SK-N-SH (cell line): ENCODE data around the gene CCDC78. TPM values are rescaled to one million over a fixed set of nuclear protein-coding genes. Genes with fewer than 3 reads are reported as not detected.
A peak's percentile ranks its signal among the peaks of the same experiment; 100 is the strongest.

Experiments used
- CTCF ChIA-PET: fragments of 300-600, 350-600 bp; formaldehyde crosslinking; extraction: SDS; loops from one replicate; lab custom pipeline; 2021; lab: Yijun Ruan, JAX
- POLR2A ChIA-PET: fragments of 350-600 bp; sonication (Branson Sonifier 250); formaldehyde crosslinking; extraction: SDS; loops from one replicate; lab custom pipeline; 2020; ENCODE audit warnings: antibody characterized with exemption, inconsistent platforms; lab: Yijun Ruan, JAX
- DNase-seq: peaks from one replicate; pipeline ENCODE4 v3.0.0; 2012
- H2AFZ ChIP-seq: fragments of 200-600 bp; sonication (generic); 2 replicates; pipeline ENCODE4 v1.8.1; 2016; ENCODE audit warnings: antibody characterized with exemption, mild to moderate bottlenecking, low read depth
- H3F3A ChIP-seq: fragments of 200-600 bp; sonication (generic); replicated peaks from 2 replicates; pipeline ENCODE3; 2016; ENCODE audit warnings: antibody characterized with exemption, mild to moderate bottlenecking; ENCODE audit not compliant: insufficient read depth
- H3K27ac ChIP-seq, 2 experiments: fragments of 200-500 bp in 1 of 2; fragments of 200-600 bp in 1 of 2; sonication (Bioruptor generic) in 1 of 2; sonication (generic), shearing (Covaris generic) in 1 of 2; 2 replicates each; pipeline versions ENCODE4 v1.5.1 to v1.6.1; 2014 to 2016; ENCODE audit warnings: low read depth in 2 of 2, inconsistent platforms in 1 of 2, low read length in 1 of 2, mild to moderate bottlenecking in 1 of 2, mixed read lengths in 1 of 2
- H3K27me3 ChIP-seq: fragments of 200-600 bp; sonication (generic), shearing (Covaris generic); 2 replicates; pipeline ENCODE4 v1.6.1; 2016; ENCODE audit warnings: mixed run types; ENCODE audit not compliant: insufficient read depth
- H3K36me3 ChIP-seq, 2 experiments: fragments of 200-500 bp in 1 of 2; fragments of 200-600 bp in 1 of 2; sonication (Bioruptor generic) in 1 of 2; sonication (generic) in 1 of 2; replicated peaks in 1 of 2; 2 replicates each; pipeline versions ENCODE3 to v1.5.1; 2014 to 2016; ENCODE audit warnings: low read length in 1 of 2, mild to moderate bottlenecking in 1 of 2; ENCODE audit not compliant: insufficient read depth in 2 of 2, control insufficient read depth in 1 of 2
- H3K4me1 ChIP-seq, 2 experiments: fragments of 200-500 bp in 1 of 2; fragments of 200-600 bp in 1 of 2; sonication (Bioruptor generic) in 1 of 2; sonication (generic), shearing (Covaris generic) in 1 of 2; 2 replicates each; pipeline versions ENCODE4 v1.5.1 to v1.6.1; 2014 to 2016; ENCODE audit warnings: low read depth in 1 of 2, low read length in 1 of 2, mixed run types in 1 of 2; ENCODE audit not compliant: insufficient read depth in 2 of 2, control insufficient read depth in 1 of 2
- H3K4me2 ChIP-seq: fragments of 200-600 bp; sonication (generic), shearing (Covaris generic); 2 replicates; pipeline ENCODE4 v1.6.1; 2017; ENCODE audit warnings: mixed run types
- H3K4me3 ChIP-seq, 2 experiments: fragments of 200-500 bp in 1 of 2; fragments of 200-600 bp in 1 of 2; sonication (Bioruptor generic) in 1 of 2; sonication (generic), shearing (Covaris generic) in 1 of 2; 2 replicates each; pipeline versions ENCODE4 v1.5.1 to v1.8.1; 2014 to 2016; ENCODE audit warnings: low read depth in 2 of 2, inconsistent platforms in 1 of 2, low read length in 1 of 2, mild to moderate bottlenecking in 1 of 2, mixed read lengths in 1 of 2, moderate library complexity in 1 of 2
- H3K79me2 ChIP-seq: fragments of 200-600 bp; sonication (generic); 2 replicates; pipeline ENCODE4 v1.8.1; 2017; ENCODE audit warnings: mild to moderate bottlenecking; ENCODE audit not compliant: insufficient read depth
- H3K9ac ChIP-seq: fragments of 200-600 bp; sonication (generic); 2 replicates; pipeline ENCODE4 v1.6.1; 2017; ENCODE audit warnings: mixed run types
- H3K9me2 ChIP-seq: fragments of 200-600 bp; sonication (generic); 2 replicates; pipeline ENCODE4 v1.6.1; 2017; ENCODE audit warnings: mixed run types
- H3K9me3 ChIP-seq: fragments of 200-600 bp; sonication (generic); 2 replicates; pipeline ENCODE4 v1.6.1; 2017; ENCODE audit warnings: mixed run types, mild to moderate bottlenecking, moderate library complexity
- H4K20me1 ChIP-seq: fragments of 200-600 bp; sonication (generic); 2 replicates; pipeline ENCODE4 v1.6.1; 2017; ENCODE audit warnings: mild to moderate bottlenecking, mixed run types; ENCODE audit not compliant: insufficient read depth
- CHD2 ChIP-seq: fragments of 150-350 bp; IDR thresholded peaks from 2 replicates; pipeline ENCODE4 v1.6.1; 2018; ENCODE audit warnings: low read length; ENCODE audit not compliant: partially characterized antibody
- CTCF ChIP-seq: fragments of 200-600 bp; sonication (generic); IDR thresholded peaks from 2 replicates; pipeline ENCODE4 v1.6.1; 2017; ENCODE audit warnings: antibody characterized with exemption, mild to moderate bottlenecking, moderate library complexity
- ELF1 ChIP-seq: IDR thresholded peaks from 2 replicates; pipeline ENCODE4 v1.4.0; 2012
- EZH2phosphoT487 ChIP-seq: fragments of 200-600 bp; sonication (generic); IDR thresholded peaks from 2 replicates; pipeline ENCODE4 v1.6.1; 2017; ENCODE audit warnings: low read depth, mixed run types, mild to moderate bottlenecking, antibody characterized with exemption, moderate library complexity, borderline replicate concordance
- MAX ChIP-seq: IDR thresholded peaks from 2 replicates; pipeline ENCODE4 v1.4.0; 2012; ENCODE audit warnings: low read depth
- NRF1 ChIP-seq: IDR thresholded peaks from 2 replicates; pipeline ENCODE4 v1.6.1; 2012; ENCODE audit warnings: low read depth, mild to moderate bottlenecking, low read length
- PBX3 ChIP-seq: IDR thresholded peaks from 2 replicates; pipeline ENCODE4; 2012
- RAD21 ChIP-seq: IDR thresholded peaks from 2 replicates; pipeline ENCODE4 v1.6.1; 2012; ENCODE audit warnings: mild to moderate bottlenecking, low read length
- RCOR1 ChIP-seq: fragments of 150-350 bp; IDR thresholded peaks from 2 replicates; pipeline ENCODE4 v1.6.1; 2017; ENCODE audit warnings: antibody characterized with exemption, low read length
- SMC3 ChIP-seq: IDR thresholded peaks from 2 replicates; pipeline ENCODE4 v1.6.1; 2012; ENCODE audit warnings: low read depth, low read length, improper control_type of control experiment
- TAF1 ChIP-seq: IDR thresholded peaks from 2 replicates; pipeline ENCODE4 v1.6.1; 2012; ENCODE audit warnings: low read depth, mild to moderate bottlenecking, low read length, moderate library complexity, borderline replicate concordance
- TCF12 ChIP-seq: IDR thresholded peaks from 2 replicates; pipeline ENCODE4 v1.4.0; 2012
- USF2 ChIP-seq: fragments of 150-350 bp; IDR thresholded peaks from 2 replicates; pipeline ENCODE4 v1.6.1; 2017; ENCODE audit warnings: antibody characterized with exemption, low read length, low read depth, borderline replicate concordance
- YY1 ChIP-seq: IDR thresholded peaks from 2 replicates; pipeline ENCODE4 v1.4.0; 2012; ENCODE audit warnings: low read depth, mild to moderate bottlenecking
- WGBS: methylation state at CpG from one replicate; pipeline ENCODE4 v1.1.6; 2017; ENCODE audit warnings: low lambda C conversion rate; 5-methylcytosine and 5-hydroxymethylcytosine counted together
- polyA plus RNA-seq, 3 experiments: library from polyadenylated mRNA; depleted of rRNA; stranded (reverse); fragments of >200 nt; gene quantifications; 2 replicates each; pipeline ENCODE4 v1.2.3, GENCODE V29; 2012

CCDC78 gene
- polyA plus RNA-seq, 1 of the 3 experiments (the other 2 are of a cell fraction), result 15.4 TPM

GRCh38 chr16:706189-707061 is 19.8 kb downstream of the CCDC78 start:
- H2AFZ ChIP-seq, result no peak overlapping the region
- no peaks in the 10 kb centered on the region for H3K27me3 ChIP-seq
- ChIA-PET CTCF (interaction anchor here (1.0 to 22.4 kb wide), 9 partner anchors 8 to 349 kb away, joined by 3 to 358 read pairs (median 5); partner anchors contain the start of genes ANTKMT, CCDC78, CIAO3 and HAGHL), POLR2A (interaction anchor here (0.6 to 1.2 kb wide), 6 partner anchors 10 to 87 kb away, joined by 3 to 4 read pairs (median 4); partner anchors contain the start of gene STUB1)
- H3K4me1 ChIP-seq, result peaks cover 21 to 42% of the 10 kb centered on the region in 2 experiments; a peak in 2 of 4 replicates
- H3K36me3 ChIP-seq, result no peaks in the 10 kb centered on the region
- no peaks in the 10 kb centered on the region for H3K9me3 ChIP-seq
- TF ChIP-seq NRF1 (no peak), CHD2 (no peak), SMC3 (no peak)
- peaks cover 34% of the 10 kb centered on the region for H4K20me1 ChIP-seq
- DNase-seq, result no peak
- peaks cover 16% of the 10 kb centered on the region for H3F3A ChIP-seq
- H3K9me2 ChIP-seq, result no peaks in the 10 kb centered on the region
- H3K79me2 ChIP-seq, result peaks cover 36% of the 10 kb centered on the region
- H3K27ac ChIP-seq, result no peak overlapping the region
- H3K4me2 ChIP-seq, result peak overlapping the region; percentile 74
- WGBS, result 25% methylated on average over 20 of the region's 49 CpGs
- H3K4me3 ChIP-seq, result peak overlapping the region in 1 of 2 experiments; percentile 78; a peak in 3 of 4 replicates
- H3K9ac ChIP-seq, result no peak overlapping the region

- ChIA-PET POLR2A (interaction anchor here (1.7 kb wide), 1 partner anchor 23 kb away, joined by 5 read pairs; no protein-coding TSS in a partner anchor), CTCF (interaction anchor here (1.0 to 22.4 kb wide), 4 partner anchors 10 to 79 kb away, joined by 4 to 358 read pairs (median 22); partner anchors contain the start of genes ANTKMT, CCDC78, HAGHL and METRN)
- 2% methylated on average over 9 of the region's 115 CpGs for WGBS
Observed at GRCh38 chr16:705431-706188, 20.6 kb downstream of the CCDC78 start, which contains the start of gene FBXL16. Gene FBXL16, minus strand, starts transcription at chr16:705801. Its CDS starts 8,396 bp downstream, at chr16:697405.

More at GRCh38 chr16:705431-706188, 20.6 kb downstream of the CCDC78 start, which contains the start of gene FBXL16:
- H3K4me2 ChIP-seq, result peak within 1 kb of the TSS; percentile 95
- H3K27ac ChIP-seq, result peak within 1 kb of the TSS in 1 of 2 experiments; percentile 64; a peak in 1 of 4 replicates
- H3K4me3 ChIP-seq, result peak within 1 kb of the TSS; percentile 78 to 82
- no peaks in the 10 kb centered on the region for H3K36me3 ChIP-seq
- H3F3A ChIP-seq, result peaks cover 14% of the 10 kb centered on the region
- H3K9ac ChIP-seq, result peak within 1 kb of the TSS; percentile 85
- TF ChIP-seq ELF1 (no peak), TCF12 (no peak), USF2 (no peak), CTCF (no peak), RAD21 (no peak), EZH2phosphoT487 (no peak), YY1 (no peak), TAF1 (no peak), MAX (no peak), PBX3 (no peak), RCOR1 (no peak)
- peaks cover 14 to 36% of the 10 kb centered on the region in 2 experiments; a peak in 2 of 4 replicates for H3K4me1 ChIP-seq
- no peak within 1 kb of the TSS for H2AFZ ChIP-seq
- H3K9me3 ChIP-seq, result no peaks in the 10 kb centered on the region
- DNase-seq, result peak; percentile 98
- H3K27me3 ChIP-seq, result no peaks in the 10 kb centered on the region
- peaks cover 44% of the 10 kb centered on the region for H3K79me2 ChIP-seq
- H3K9me2 ChIP-seq, result no peaks in the 10 kb centered on the region
- peaks cover 41% of the 10 kb centered on the region for H4K20me1 ChIP-seq
